Vagina (tissue), 2 donors: ENCODE data around the gene THBD.

Experiments
- POLR2A ChIP-seq, 2 donors: fragments of 450-650 bp; IDR thresholded peaks; one replicate each; pipeline ENCODE4 v1.6.1; 2017; ENCODE audit warnings: antibody characterized with exemption in 2 of 2, mild to moderate bottlenecking in 2 of 2, moderate library complexity in 2 of 2
- POLR2AphosphoS5 ChIP-seq, 2 donors: sonication (generic); formaldehyde crosslinking; IDR thresholded peaks; one replicate each; pipeline ENCODE4 v1.9.0; 2017; ENCODE audit warnings: antibody characterized with exemption in 2 of 2, mild to moderate bottlenecking in 2 of 2, low read depth in 1 of 2; ENCODE audit not compliant: insufficient read depth in 1 of 2
- TF ChIP-seq, protein P1 (sequence below), 3 experiments: fragments of 450-650 bp in 2 of 3; fragments of 200-600 bp in 1 of 3; sonication (generic) in 1 of 3; IDR thresholded peaks; one replicate each; pipeline ENCODE4 v1.5.1; 2017 to 2019; ENCODE audit warnings: antibody characterized with exemption in 3 of 3, mild to moderate bottlenecking in 2 of 3, moderate library complexity in 2 of 3

DNA sequence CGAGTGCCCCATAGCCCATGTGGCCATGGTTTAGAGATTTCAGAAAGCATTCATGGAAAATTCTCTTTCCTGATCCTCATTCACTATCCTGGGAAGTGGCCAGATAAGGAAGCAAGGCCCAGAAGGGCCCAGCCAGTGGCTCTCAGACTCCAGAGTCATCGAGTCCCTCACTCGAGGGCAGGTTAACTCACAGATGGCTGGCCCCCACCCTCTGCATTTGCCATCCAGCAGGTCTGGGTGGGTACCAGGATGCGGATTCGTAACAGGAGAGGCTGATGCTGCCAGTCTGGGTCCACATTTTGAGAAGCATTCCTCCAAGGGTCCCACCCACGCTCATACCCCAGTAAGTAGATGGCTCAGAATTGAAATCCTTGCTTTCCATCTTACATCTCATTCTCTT is 18.1 kb downstream of the THBD start:
- TF ChIP-seq, protein P1, sequence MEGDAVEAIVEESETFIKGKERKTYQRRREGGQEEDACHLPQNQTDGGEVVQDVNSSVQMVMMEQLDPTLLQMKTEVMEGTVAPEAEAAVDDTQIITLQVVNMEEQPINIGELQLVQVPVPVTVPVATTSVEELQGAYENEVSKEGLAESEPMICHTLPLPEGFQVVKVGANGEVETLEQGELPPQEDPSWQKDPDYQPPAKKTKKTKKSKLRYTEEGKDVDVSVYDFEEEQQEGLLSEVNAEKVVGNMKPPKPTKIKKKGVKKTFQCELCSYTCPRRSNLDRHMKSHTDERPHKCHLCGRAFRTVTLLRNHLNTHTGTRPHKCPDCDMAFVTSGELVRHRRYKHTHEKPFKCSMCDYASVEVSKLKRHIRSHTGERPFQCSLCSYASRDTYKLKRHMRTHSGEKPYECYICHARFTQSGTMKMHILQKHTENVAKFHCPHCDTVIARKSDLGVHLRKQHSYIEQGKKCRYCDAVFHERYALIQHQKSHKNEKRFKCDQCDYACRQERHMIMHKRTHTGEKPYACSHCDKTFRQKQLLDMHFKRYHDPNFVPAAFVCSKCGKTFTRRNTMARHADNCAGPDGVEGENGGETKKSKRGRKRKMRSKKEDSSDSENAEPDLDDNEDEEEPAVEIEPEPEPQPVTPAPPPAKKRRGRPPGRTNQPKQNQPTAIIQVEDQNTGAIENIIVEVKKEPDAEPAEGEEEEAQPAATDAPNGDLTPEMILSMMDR (IDR thresholded peaks at IDR 0.05), result no peak
- no peak for TF ChIP-seq POLR2A (IDR thresholded peaks at IDR 0.05)
- no peak for TF ChIP-seq POLR2AphosphoS5 (IDR thresholded peaks at IDR 0.05; ENCODE audit: insufficient read depth in 1 of 2, low read depth in 1 of 2)
